ENCODE results near the gene IMPACT.

Gene IMPACT

GRCh38 chr18:24460388-24460787 lies 33.9 kb downstream of the IMPACT start, which contains the start of gene HRH4:
Gene HRH4 (plus strand): TSS chr18:24460637. CDS start chr18:24460729, 92 bp downstream.
- Histone ChIP-seq H4K20me1 (ENCODE audit: insufficient read depth, low read length) (no peaks in the 10 kb centered on the region), H3K9ac (ENCODE audit: low read length) (no peak within 1 kb of the TSS), H2AFZ (ENCODE audit: low read length) (no peak within 1 kb of the TSS), H3K4me3 (ENCODE audit: low read length) (no peak within 1 kb of the TSS), H3F3A (ENCODE audit: insufficient read depth, low read length) (no peaks in the 10 kb centered on the region), H3K9me2 (replicated peaks; ENCODE audit: insufficient read depth, low read length) (no peaks in the 10 kb centered on the region), H3K27me3 (replicated peaks; ENCODE audit: insufficient read depth, low read length) (no peaks in the 10 kb centered on the region), H3K79me2 (ENCODE audit: low read length) (no peaks in the 10 kb centered on the region), H3K9me3 (replicated peaks; ENCODE audit: insufficient read depth, low read length) (no peaks in the 10 kb centered on the region), H3K4me1 (ENCODE audit: low read length) (no peaks in the 10 kb centered on the region), H3K27ac (ENCODE audit: low read length) (no peak within 1 kb of the TSS), H3K4me2 (ENCODE audit: low read depth, low read length) (no peak within 1 kb of the TSS), H3K36me3 (replicated peaks; ENCODE audit: insufficient read depth, low read length) (no peaks in the 10 kb centered on the region)
- TF ChIP-seq EZH2phosphoT487 (IDR thresholded peaks at IDR 0.05; ENCODE audit: low read length), result no peak
- no peak for TF ChIP-seq EZH2 (optimal IDR thresholded peaks at IDR 0.05; ENCODE audit: low read depth, low read length)
- no peak for TF ChIP-seq CTCF (IDR thresholded peaks at IDR 0.05; ENCODE audit: low read length)
- no peak for DNase-seq

GRCh38 chr18:24461996-24462395 lies 35.5 kb downstream of the IMPACT start:
- no peak overlapping the region for H3K9ac ChIP-seq (ENCODE audit: low read length)
- no peak overlapping the region for H3K4me2 ChIP-seq (ENCODE audit: low read depth, low read length)
- no peaks in the 10 kb centered on the region for H3K36me3 ChIP-seq (replicated peaks; ENCODE audit: insufficient read depth, low read length)
- no peak overlapping the region for H3K27ac ChIP-seq (ENCODE audit: low read length)
- DNase-seq, result no peak
- no peaks in the 10 kb centered on the region for H3K27me3 ChIP-seq (replicated peaks; ENCODE audit: insufficient read depth, low read length)
- no peaks in the 10 kb centered on the region for H3F3A ChIP-seq (ENCODE audit: insufficient read depth, low read length)
- H3K9me2 ChIP-seq (replicated peaks; ENCODE audit: insufficient read depth, low read length), result no peaks in the 10 kb centered on the region
- H3K4me1 ChIP-seq (ENCODE audit: low read length), result no peaks in the 10 kb centered on the region
- no peak overlapping the region for H2AFZ ChIP-seq (ENCODE audit: low read length)
- H3K79me2 ChIP-seq (ENCODE audit: low read length), result no peaks in the 10 kb centered on the region
- no peaks in the 10 kb centered on the region for H4K20me1 ChIP-seq (ENCODE audit: insufficient read depth, low read length)
- no peak overlapping the region for H3K4me3 ChIP-seq (ENCODE audit: low read length)
- H3K9me3 ChIP-seq (replicated peaks; ENCODE audit: insufficient read depth, low read length), result no peaks in the 10 kb centered on the region
- TF ChIP-seq EZH2 (optimal IDR thresholded peaks at IDR 0.05; ENCODE audit: low read depth, low read length), result no peak
- TF ChIP-seq CTCF (IDR thresholded peaks at IDR 0.05; ENCODE audit: low read length), result no peak
- TF ChIP-seq EZH2phosphoT487 (IDR thresholded peaks at IDR 0.05; ENCODE audit: low read length), result no peak

- Histone ChIP-seq H3K4me2 (ENCODE audit: low read depth, low read length) (no peak overlapping the region), H3K9me2 (replicated peaks; ENCODE audit: insufficient read depth, low read length) (no peaks in the 10 kb centered on the region), H3K36me3 (replicated peaks; ENCODE audit: insufficient read depth, low read length) (no peaks in the 10 kb centered on the region), H3K27ac (ENCODE audit: low read length) (no peak overlapping the region), H3K79me2 (ENCODE audit: low read length) (no peaks in the 10 kb centered on the region), H3K4me1 (ENCODE audit: low read length) (no peaks in the 10 kb centered on the region), H3F3A (ENCODE audit: insufficient read depth, low read length) (no peaks in the 10 kb centered on the region), H4K20me1 (ENCODE audit: insufficient read depth, low read length) (no peaks in the 10 kb centered on the region), H3K27me3 (replicated peaks; ENCODE audit: insufficient read depth, low read length) (no peaks in the 10 kb centered on the region), H3K9ac (ENCODE audit: low read length) (no peak overlapping the region), H3K4me3 (ENCODE audit: low read length) (no peak overlapping the region), H2AFZ (ENCODE audit: low read length) (no peak overlapping the region), H3K9me3 (replicated peaks; ENCODE audit: insufficient read depth, low read length) (no peaks in the 10 kb centered on the region)
- no peak for DNase-seq
- TF ChIP-seq EZH2phosphoT487 (IDR thresholded peaks at IDR 0.05; ENCODE audit: low read length) (no peak), EZH2 (optimal IDR thresholded peaks at IDR 0.05; ENCODE audit: low read depth, low read length) (no peak), CTCF (IDR thresholded peaks at IDR 0.05; ENCODE audit: low read length) (no peak)
Observed at GRCh38 chr18:24462838-24463775, 36.6 kb downstream of the IMPACT start.
